Vagina (tissue), 2 donors: Measurements from ENCODE around the gene PAK3. TPM values are rescaled to one million over a fixed set of nuclear protein-coding genes. Genes with fewer than 3 reads are reported as not detected.

ENCODE experiments used
- DNase-seq, 2 donors: peaks; one replicate each; pipeline ENCODE4 v3.0.0-alpha.2; 2017; ENCODE audit errors: extremely low spot score in 2 of 2
- H3K27ac ChIP-seq: fragments of 200-600 bp; sonication (generic); one replicate; pipeline ENCODE4 v1.5.1; 2019
- H3K27me3 ChIP-seq: fragments of 200-600 bp; sonication (generic); one replicate; pipeline ENCODE4 v1.5.1; 2019
- H3K36me3 ChIP-seq, 2 donors: fragments of 200-600 bp; sonication (generic); one replicate each; pipeline ENCODE4 v1.5.1; 2017 to 2019
- H3K4me1 ChIP-seq: fragments of 200-600 bp; sonication (generic); one replicate; pipeline ENCODE4 v1.5.1; 2019
- H3K4me3 ChIP-seq, 2 donors: fragments of 200-600 bp; sonication (generic); 1 replicate in 1 of 2; 2 replicates in 1 of 2; pipeline ENCODE4 v1.5.1; 2016 to 2019
- H3K9me3 ChIP-seq: fragments of 200-600 bp; sonication (generic); one replicate; pipeline ENCODE4 v1.5.1; 2019
- POLR2A ChIP-seq, 2 donors: fragments of 450-650 bp; IDR thresholded peaks; one replicate each; pipeline ENCODE4 v1.6.1; 2017; ENCODE audit warnings: antibody characterized with exemption in 2 of 2, mild to moderate bottlenecking in 2 of 2, moderate library complexity in 2 of 2
- POLR2AphosphoS5 ChIP-seq, 2 donors: sonication (generic); formaldehyde crosslinking; IDR thresholded peaks; one replicate each; pipeline ENCODE4 v1.9.0; 2017; ENCODE audit warnings: antibody characterized with exemption in 2 of 2, mild to moderate bottlenecking in 2 of 2, low read depth in 1 of 2; ENCODE audit not compliant: insufficient read depth in 1 of 2
- intact Hi-C: fragments of 100-400 bp; cut with DNase I; formaldehyde crosslinking; loops from one replicate; pipeline ENCODE4 v1.15.1; 2023
- total RNA-seq: library from RNA; depleted of rRNA; stranded (reverse); fragments of >200 nt; gene quantifications from one replicate; pipeline ENCODE4 v1.2.3, GENCODE V29; 2016
- TF ChIP-seq, protein P1 (sequence below), 3 experiments: fragments of 450-650 bp in 2 of 3; fragments of 200-600 bp in 1 of 3; sonication (generic) in 1 of 3; IDR thresholded peaks; one replicate each; pipeline ENCODE4 v1.5.1; 2017 to 2019; ENCODE audit warnings: antibody characterized with exemption in 3 of 3, mild to moderate bottlenecking in 2 of 3, moderate library complexity in 2 of 3

PAK3 gene
- total RNA-seq, 1 donor from 2014 or later = 2.9 TPM

DNA sequence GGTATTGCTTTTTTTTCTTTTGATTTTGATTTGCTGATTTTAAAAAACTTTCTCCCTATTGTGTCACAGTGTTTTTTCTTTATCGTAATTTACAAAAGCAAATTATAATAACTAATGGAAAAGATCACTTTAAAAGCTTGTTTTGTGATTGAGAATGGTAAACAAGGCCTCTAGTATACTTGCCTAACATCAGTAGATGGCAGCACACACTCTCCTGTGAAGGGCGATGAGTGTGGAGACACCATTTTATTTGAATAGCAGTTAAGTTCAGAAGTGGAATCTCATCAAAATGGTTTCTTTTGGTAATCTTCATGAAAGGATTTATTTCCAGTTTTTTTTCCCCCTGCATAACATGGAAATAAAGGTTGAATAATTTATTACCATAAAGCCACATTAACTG, 72.3 kb downstream of the PAK3 start:
- Histone ChIP-seq H3K36me3 (no peaks in the 10 kb centered on the region), H3K27ac (no peak overlapping the region), H3K27me3 (no peaks in the 10 kb centered on the region), H3K4me1 (no peaks in the 10 kb centered on the region), H3K4me3 (no peak overlapping the region), H3K9me3 (no peaks in the 10 kb centered on the region)
- DNase-seq = no peak
- no peak for TF ChIP-seq POLR2A (IDR thresholded peaks at IDR 0.05)
- no peak for TF ChIP-seq POLR2AphosphoS5 (IDR thresholded peaks at IDR 0.05; ENCODE audit: insufficient read depth in 1 of 2, low read depth in 1 of 2)
- TF ChIP-seq, protein P1, sequence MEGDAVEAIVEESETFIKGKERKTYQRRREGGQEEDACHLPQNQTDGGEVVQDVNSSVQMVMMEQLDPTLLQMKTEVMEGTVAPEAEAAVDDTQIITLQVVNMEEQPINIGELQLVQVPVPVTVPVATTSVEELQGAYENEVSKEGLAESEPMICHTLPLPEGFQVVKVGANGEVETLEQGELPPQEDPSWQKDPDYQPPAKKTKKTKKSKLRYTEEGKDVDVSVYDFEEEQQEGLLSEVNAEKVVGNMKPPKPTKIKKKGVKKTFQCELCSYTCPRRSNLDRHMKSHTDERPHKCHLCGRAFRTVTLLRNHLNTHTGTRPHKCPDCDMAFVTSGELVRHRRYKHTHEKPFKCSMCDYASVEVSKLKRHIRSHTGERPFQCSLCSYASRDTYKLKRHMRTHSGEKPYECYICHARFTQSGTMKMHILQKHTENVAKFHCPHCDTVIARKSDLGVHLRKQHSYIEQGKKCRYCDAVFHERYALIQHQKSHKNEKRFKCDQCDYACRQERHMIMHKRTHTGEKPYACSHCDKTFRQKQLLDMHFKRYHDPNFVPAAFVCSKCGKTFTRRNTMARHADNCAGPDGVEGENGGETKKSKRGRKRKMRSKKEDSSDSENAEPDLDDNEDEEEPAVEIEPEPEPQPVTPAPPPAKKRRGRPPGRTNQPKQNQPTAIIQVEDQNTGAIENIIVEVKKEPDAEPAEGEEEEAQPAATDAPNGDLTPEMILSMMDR (IDR thresholded peaks at IDR 0.05) = no peak
- intact Hi-C loops = no loop called here

DNA sequence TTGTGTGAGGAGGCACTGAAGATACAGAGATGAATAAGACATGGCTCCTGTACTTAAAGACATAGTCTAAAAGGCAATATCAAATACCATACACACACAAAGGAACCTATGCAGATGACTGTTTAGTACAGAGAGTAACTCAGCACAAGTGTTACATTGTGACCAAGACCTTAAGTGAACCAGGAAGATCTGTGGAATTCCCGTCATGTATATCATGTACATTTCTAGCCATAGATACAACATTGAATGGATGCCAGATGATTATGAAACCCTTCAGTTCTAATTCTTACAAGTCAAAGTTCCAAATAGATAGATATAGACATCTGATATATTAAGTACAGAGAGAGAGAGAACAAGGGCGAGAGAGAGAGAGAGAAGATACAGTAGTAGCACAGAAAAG, 73.2 kb downstream of the PAK3 start:
- Histone ChIP-seq H3K27ac (no peak overlapping the region), H3K9me3 (no peaks in the 10 kb centered on the region), H3K4me3 (no peak overlapping the region), H3K4me1 (no peaks in the 10 kb centered on the region), H3K27me3 (no peaks in the 10 kb centered on the region), H3K36me3 (no peaks in the 10 kb centered on the region)
- DNase-seq = no peak
- intact Hi-C loops = no loop called here
- TF ChIP-seq POLR2AphosphoS5 (IDR thresholded peaks at IDR 0.05; ENCODE audit: insufficient read depth in 1 of 2, low read depth in 1 of 2) (no peak), POLR2A (IDR thresholded peaks at IDR 0.05) (no peak)
- TF ChIP-seq, protein P1 (IDR thresholded peaks at IDR 0.05) = no peak

DNA sequence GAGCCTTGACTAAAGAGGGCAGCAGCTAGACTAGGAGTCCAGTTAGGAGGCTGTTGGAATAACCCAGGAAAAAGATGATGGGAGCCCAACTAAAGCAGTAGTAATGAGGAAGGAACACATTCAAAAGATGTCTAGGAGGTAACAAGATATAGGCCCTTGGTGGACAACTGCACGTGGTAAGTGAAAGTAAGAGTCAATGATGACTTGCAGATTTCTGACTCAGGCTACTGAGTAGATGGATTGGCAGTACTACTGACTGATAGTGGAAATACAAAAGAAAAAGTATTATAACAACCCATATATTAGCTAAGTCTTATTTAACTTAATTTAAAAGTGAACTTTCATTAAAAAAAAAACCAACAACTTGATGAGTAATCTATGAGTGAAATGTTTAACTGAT, 74.0 kb downstream of the PAK3 start:
- intact Hi-C loops = no loop called here
- DNase-seq = no peak
- Histone ChIP-seq H3K4me3 (no peak overlapping the region), H3K9me3 (no peaks in the 10 kb centered on the region), H3K4me1 (no peaks in the 10 kb centered on the region), H3K27ac (no peak overlapping the region), H3K27me3 (no peaks in the 10 kb centered on the region), H3K36me3 (no peaks in the 10 kb centered on the region)
- TF ChIP-seq POLR2AphosphoS5 (IDR thresholded peaks at IDR 0.05; ENCODE audit: insufficient read depth in 1 of 2, low read depth in 1 of 2) (no peak), POLR2A (IDR thresholded peaks at IDR 0.05) (no peak)
- TF ChIP-seq, protein P1 (IDR thresholded peaks at IDR 0.05) = no peak

DNA sequence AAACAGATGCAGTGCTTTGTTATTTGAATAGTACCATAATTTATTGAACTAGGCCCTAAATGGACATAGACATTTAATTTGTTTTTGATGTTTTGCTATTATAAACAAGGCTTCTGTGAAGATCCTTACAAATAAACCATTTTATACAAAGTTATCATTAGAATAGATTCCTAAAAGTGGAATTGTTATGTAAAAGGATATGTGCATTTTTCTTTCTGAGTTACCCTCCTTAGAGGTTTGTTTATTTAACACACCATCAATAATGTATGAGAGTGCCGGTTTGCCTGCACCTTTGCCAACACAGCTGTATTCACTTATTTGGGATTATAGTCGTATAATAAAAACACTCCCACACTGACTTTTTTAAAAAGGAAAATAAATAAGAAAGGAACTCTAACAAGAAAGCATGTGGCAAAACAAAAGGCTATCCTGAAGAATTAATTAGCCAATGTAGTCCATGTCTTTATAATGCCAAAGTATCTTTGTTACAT, 84.8 kb downstream of the PAK3 start:
- Histone ChIP-seq H3K9me3 (no peaks in the 10 kb centered on the region), H3K27me3 (no peaks in the 10 kb centered on the region), H3K4me1 (no peaks in the 10 kb centered on the region), H3K4me3 (no peak overlapping the region), H3K36me3 (no peaks in the 10 kb centered on the region), H3K27ac (no peak overlapping the region)
- intact Hi-C loops = no loop called here
- TF ChIP-seq POLR2AphosphoS5 (IDR thresholded peaks at IDR 0.05; ENCODE audit: insufficient read depth in 1 of 2, low read depth in 1 of 2) (no peak), POLR2A (IDR thresholded peaks at IDR 0.05) (no peak)
- TF ChIP-seq, protein P1 (IDR thresholded peaks at IDR 0.05) = no peak
- DNase-seq = no peak

DNA sequence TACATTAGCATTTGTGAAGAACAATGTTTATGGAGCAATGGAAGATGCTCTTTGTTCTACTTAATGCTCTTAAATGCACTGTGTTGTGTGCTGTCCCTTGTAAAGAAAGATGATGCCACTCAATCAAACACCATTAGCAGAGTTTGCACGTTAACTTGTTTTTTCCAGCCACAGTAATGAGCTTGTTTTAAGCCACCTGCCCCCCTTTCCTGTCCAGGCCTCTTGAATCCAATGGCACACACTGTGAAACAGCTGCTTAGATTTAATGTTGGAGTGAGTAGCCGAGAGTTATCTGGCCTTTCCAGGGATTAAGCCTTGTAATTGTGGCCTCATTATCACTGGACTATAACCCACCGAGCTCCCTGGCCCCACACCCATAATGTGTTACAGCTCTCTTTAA, 86.0 kb downstream of the PAK3 start:
- no peak for DNase-seq
- no peaks in the 10 kb centered on the region for H3K27me3 ChIP-seq
- H3K9me3 ChIP-seq = no peaks in the 10 kb centered on the region
- no peak overlapping the region for H3K27ac ChIP-seq
- H3K4me1 ChIP-seq = no peaks in the 10 kb centered on the region
- no peak overlapping the region for H3K4me3 ChIP-seq
- no peaks in the 10 kb centered on the region for H3K36me3 ChIP-seq
- intact Hi-C loops = no loop called here
- TF ChIP-seq, protein P1 (IDR thresholded peaks at IDR 0.05) = no peak
- TF ChIP-seq POLR2AphosphoS5 (IDR thresholded peaks at IDR 0.05; ENCODE audit: insufficient read depth in 1 of 2, low read depth in 1 of 2) (no peak), POLR2A (IDR thresholded peaks at IDR 0.05) (no peak)
